NCI-H2171 treated with DMSO at 0.1 percent for 48 hours (cell line): Measurements from ENCODE around the gene ADRA1B.

Experiments
- DNase-seq: peaks from one replicate; lab custom pipeline; 2025; lab: John Stamatoyannopoulos, UW

ADRA1B gene

GRCh38 chr5:159901772-159902171 is 14.5 kb upstream of the ADRA1B start:
- DNase-seq = no peak

- no peak for DNase-seq
Observed at GRCh38 chr5:159902444-159903121, 13.7 kb upstream of the ADRA1B start.

- DNase-seq = no peak
Observed at GRCh38 chr5:159903131-159903530, 13.2 kb upstream of the ADRA1B start.

GRCh38 chr5:159904874-159905273 is 11.4 kb upstream of the ADRA1B start:
- no peak for DNase-seq

- DNase-seq = no peak
Observed at GRCh38 chr5:159905496-159905895, 10.8 kb upstream of the ADRA1B start.

GRCh38 chr5:159906463-159906862 is 9.8 kb upstream of the ADRA1B start:
- DNase-seq = no peak

GRCh38 chr5:159906943-159907342 is 9.3 kb upstream of the ADRA1B start:
- DNase-seq = no peak

GRCh38 chr5:159907689-159908590 is 8.3 kb upstream of the ADRA1B start:
- DNase-seq = no peak

GRCh38 chr5:159908591-159908940 is 7.7 kb upstream of the ADRA1B start:
- no peak for DNase-seq

- no peak for DNase-seq
Observed at GRCh38 chr5:159909126-159909525, 7.2 kb upstream of the ADRA1B start.

GRCh38 chr5:159910207-159910842 is 6.0 kb upstream of the ADRA1B start:
- DNase-seq = no peak

- no peak for DNase-seq
Observed at GRCh38 chr5:159910843-159911229, 5.4 kb upstream of the ADRA1B start.

- no peak for DNase-seq
Observed at GRCh38 chr5:159911349-159911748, 4.9 kb upstream of the ADRA1B start.

- DNase-seq = no peak
Observed at GRCh38 chr5:159912033-159912800, 4.1 kb upstream of the ADRA1B start.

- DNase-seq = no peak
Observed at GRCh38 chr5:159913048-159913447, 3.2 kb upstream of the ADRA1B start.

- no peak for DNase-seq
Observed at GRCh38 chr5:159913501-159913900, 2.8 kb upstream of the ADRA1B start.

- no peak for DNase-seq
Observed at GRCh38 chr5:159916841-159917761, 819 bp downstream of the ADRA1B start.

GRCh38 chr5:159917994-159918393 is 1.7 kb downstream of the ADRA1B start:
- no peak for DNase-seq

GRCh38 chr5:159921721-159922120 is 5.4 kb downstream of the ADRA1B start:
- DNase-seq = no peak

- DNase-seq = no peak
Observed at GRCh38 chr5:159923008-159923407, 6.7 kb downstream of the ADRA1B start.
